HCT116 (cell line): ENCODE data around the gene KCNH6. TPM values are rescaled to one million over a fixed set of nuclear protein-coding genes. Genes with fewer than 3 reads are reported as not detected.

ENCODE experiments used
- ATAC-seq: fragments of 200-7000 bp; cut with Tn5 transposase; 2 replicates; pipeline ENCODE4 v1.9.1; 2020; ENCODE audit warnings: mild to moderate bottlenecking, moderate library complexity
- BruUV-seq: library from RNA; stranded (reverse); fragments of 400-500 nt; replicated peaks from 2 replicates; lab custom pipeline; 2021; lab: Mats Ljungman, UMichigan
- CTCF ChIA-PET: fragments of 300-600 bp; sonication (Branson Sonifier 250); formaldehyde crosslinking; loops from one replicate; lab custom pipeline; 2021; ENCODE audit warnings: antibody characterized with exemption; lab: Charles Lee
- POLR2A ChIA-PET: fragments of 300-600, 350-600 bp; sonication (Branson Sonifier 250); formaldehyde crosslinking; loops from one replicate; lab custom pipeline; 2021; ENCODE audit warnings: antibody characterized with exemption; lab: Charles Lee
- RAD21 ChIA-PET, 2 experiments: fragments of 300-600 bp; sonication (Branson Sonifier 250); formaldehyde crosslinking; loops; one replicate each; lab custom pipeline; 2023; ENCODE audit warnings: low total read pairs in 2 of 2; ENCODE audit not compliant: uncharacterized antibody in 2 of 2, unreplicated experiment in 2 of 2, low non-redundant PET in 1 of 2; lab: Charles Lee
- DNase-seq: peaks from one replicate; pipeline ENCODE4 v3.0.0-alpha.2; 2010; ENCODE audit warnings: low read depth, low spot score
- H2AFZ ChIP-seq: fragments of 200-600 bp; shearing (Covaris generic), sonication (generic); 2 replicates; pipeline ENCODE4 v1.6.1; 2017; ENCODE audit warnings: low read depth, mixed run types, mixed read lengths, antibody characterized with exemption, low read length; ENCODE audit not compliant: poor library complexity, severe bottlenecking
- H3K27ac ChIP-seq: 2 replicates; pipeline ENCODE4 v1.5.1; 2012; ENCODE audit warnings: low read depth, low read length
- H3K27me3 ChIP-seq: fragments of 200-600 bp; sonication (generic); 2 replicates; pipeline ENCODE4 v1.6.1; 2016; ENCODE audit warnings: mixed run types, low read length, mixed read lengths; ENCODE audit not compliant: insufficient read depth
- H3K36me3 ChIP-seq, 2 experiments: fragments of 200-500 bp in 1 of 2; fragments of 200-600 bp in 1 of 2; sonication (Bioruptor generic) in 1 of 2; sonication (generic) in 1 of 2; 2 replicates each; pipeline versions ENCODE4 v1.5.1 to v1.6.1; 2014 to 2016; ENCODE audit warnings: low read length in 2 of 2, inconsistent platforms in 1 of 2, mixed read lengths in 1 of 2, mixed run types in 1 of 2; ENCODE audit not compliant: insufficient read depth in 2 of 2, control insufficient read depth in 1 of 2
- H3K4me1 ChIP-seq, 2 experiments: fragments of 200-600 bp in 1 of 2; sonication (generic) in 1 of 2; 2 replicates each; pipeline versions ENCODE4 v1.5.1 to v1.6.1; 2012 to 2017; ENCODE audit warnings: low read length in 2 of 2, inconsistent platforms in 1 of 2, mild to moderate bottlenecking in 1 of 2, mixed read lengths in 1 of 2, mixed run types in 1 of 2, moderate library complexity in 1 of 2; ENCODE audit not compliant: insufficient read depth in 2 of 2, control insufficient read depth in 1 of 2
- H3K4me2 ChIP-seq: fragments of 200-600 bp; sonication (generic); 2 replicates; pipeline ENCODE4 v1.6.1; 2017; ENCODE audit warnings: mixed run types, low read length, mixed read lengths
- H3K4me3 ChIP-seq, 2 experiments: fragments of 200-600 bp in 1 of 2; sonication (generic) in 1 of 2; replicated peaks in 1 of 2; 2 replicates each; pipeline ENCODE4 v1.5.1; 2011 to 2016; ENCODE audit warnings: low read length in 2 of 2, control low read depth in 1 of 2, low read depth in 1 of 2, mild to moderate bottlenecking in 1 of 2, mixed read lengths in 1 of 2, mixed run types in 1 of 2
- H3K79me2 ChIP-seq: fragments of 200-600 bp; sonication (generic); 2 replicates; pipeline ENCODE4 v1.6.1; 2017; ENCODE audit warnings: mild to moderate bottlenecking, mixed run types, low read length, moderate library complexity, mixed read lengths; ENCODE audit not compliant: insufficient read depth
- H3K9ac ChIP-seq: fragments of 200-600 bp; sonication (generic); 2 replicates; pipeline ENCODE4 v1.6.1; 2016; ENCODE audit warnings: low read length, mixed read lengths
- H3K9me2 ChIP-seq: fragments of 200-600 bp; sonication (generic), shearing (Covaris generic); 2 replicates; pipeline ENCODE4 v1.6.1; 2017; ENCODE audit warnings: mixed run types, mild to moderate bottlenecking, moderate library complexity; ENCODE audit not compliant: insufficient read depth
- H3K9me3 ChIP-seq, 2 experiments: fragments of 200-500 bp in 1 of 2; fragments of 200-600 bp in 1 of 2; sonication (Bioruptor generic) in 1 of 2; sonication (generic) in 1 of 2; 2 replicates each; pipeline ENCODE4 v1.6.1; 2014 to 2017; ENCODE audit warnings: low read length in 2 of 2, mixed read lengths in 2 of 2, inconsistent platforms in 1 of 2, low read depth in 1 of 2, mild to moderate bottlenecking in 1 of 2, mixed run types in 1 of 2, moderate library complexity in 1 of 2; ENCODE audit not compliant: control insufficient read depth in 1 of 2, insufficient read depth in 1 of 2
- H4K20me1 ChIP-seq: fragments of 200-600 bp; sonication (generic), shearing (Covaris generic); 2 replicates; pipeline ENCODE4 v1.6.1; 2017; ENCODE audit warnings: mixed run types, mild to moderate bottlenecking, moderate library complexity; ENCODE audit not compliant: insufficient read depth
- CEBPB ChIP-seq: IDR thresholded peaks from 2 replicates; pipeline ENCODE4 v1.6.1; 2012; ENCODE audit warnings: low read depth
- EGR1 ChIP-seq: IDR thresholded peaks from 2 replicates; pipeline ENCODE4 v1.6.1; 2012; ENCODE audit warnings: low read depth
- EZH2 ChIP-seq: fragments of 200-600 bp; sonication (generic); IDR thresholded peaks from 2 replicates; pipeline ENCODE4 v1.6.1; 2017; ENCODE audit warnings: antibody characterized with exemption, mixed run types
- FOSL1 ChIP-seq: IDR thresholded peaks from 2 replicates; pipeline ENCODE4 v1.6.1; 2012; ENCODE audit warnings: low read depth
- JUND ChIP-seq: IDR thresholded peaks from 2 replicates; pipeline ENCODE4 v1.6.1; 2012
- POLR2AphosphoS5 ChIP-seq: IDR thresholded peaks from 2 replicates; pipeline ENCODE4 v1.6.1; 2011; ENCODE audit warnings: mild to moderate bottlenecking, low read depth, low read length, moderate library complexity
- REST ChIP-seq: IDR thresholded peaks from 2 replicates; pipeline ENCODE4 v1.6.1; 2012; ENCODE audit warnings: low read depth
- SRF ChIP-seq: IDR thresholded peaks from 2 replicates; pipeline ENCODE4 v1.6.1; 2012; ENCODE audit warnings: low read depth
- ZBTB33 ChIP-seq: IDR thresholded peaks from 2 replicates; pipeline ENCODE4 v1.6.1; 2011; ENCODE audit warnings: mild to moderate bottlenecking, low read length, moderate library complexity; ENCODE audit not compliant: insufficient replicate concordance; ENCODE audit errors: extremely low read depth
- ZFX ChIP-seq: fragments of 450-650 bp; IDR thresholded peaks from 2 replicates; pipeline ENCODE4 v1.6.1; 2017
- intact Hi-C: fragments of 100-400 bp; cut with micrococcal nuclease; formaldehyde crosslinking; loops from 2 replicates; pipeline ENCODE4 v1.10.0; 2022
- total RNA-seq: library from RNA; stranded (reverse); gene quantifications from one replicate; pipeline ENCODE4 v1.2.1, GENCODE V29; 2021; ENCODE audit not compliant: unreplicated experiment

KCNH6 gene
- total RNA-seq, 1 experiment from 2014 or later, result not detected

- TF ChIP-seq CEBPB (no peak), EZH2 (no peak), ZBTB33 (no peak), ZFX (no peak), JUND (no peak), EGR1 (no peak)
- Histone ChIP-seq H3K9me3 (no peaks in the 10 kb centered on the region), H3K79me2 (no peaks in the 10 kb centered on the region), H4K20me1 (no peaks in the 10 kb centered on the region), H3K4me2 (no peak overlapping the region), H3K27me3 (no peaks in the 10 kb centered on the region; the same call in 1 of the 2 replicates), H3K9me2 (no peaks in the 10 kb centered on the region), H3K9ac (no peak overlapping the region), H3K4me3 (no peak overlapping the region), H3K27ac (no peak overlapping the region), H3K36me3 (no peaks in the 10 kb centered on the region), H3K4me1 (no peaks in the 10 kb centered on the region), H2AFZ (no peak overlapping the region)
- CTCF ChIA-PET, result no interaction called here
- ATAC-seq, result no peak
- POLR2A ChIA-PET, result no interaction called here
- intact Hi-C loops, result no loop called here
- no TSS peak for BruUV-seq
- no peak for DNase-seq
- RAD21 ChIA-PET, result no interaction called here
Measured at GRCh38 chr17:63537001-63537400, 13.8 kb downstream of the KCNH6 start.

- ChIA-PET CTCF (no interaction called here), POLR2A (no interaction called here), RAD21 (no interaction called here)
- no peak overlapping the region for H3K4me3 ChIP-seq
- no TSS peak for BruUV-seq
- no peaks in the 10 kb centered on the region for H4K20me1 ChIP-seq
- H3K27me3 ChIP-seq, result no peaks in the 10 kb centered on the region; the same call in 1 of the 2 replicates
- no peaks in the 10 kb centered on the region for H3K9me3 ChIP-seq
- DNase-seq, result no peak
- H3K4me1 ChIP-seq, result peaks cover 1 to 2% of the 10 kb centered on the region in 2 experiments; a peak in 2 of 4 replicates
- ATAC-seq, result no peak
- TF ChIP-seq SRF (no peak), REST (no peak), FOSL1 (no peak), EZH2 (no peak), POLR2AphosphoS5 (no peak), ZBTB33 (no peak)
- H3K79me2 ChIP-seq, result no peaks in the 10 kb centered on the region
- intact Hi-C loops, result no loop called here
- H3K9ac ChIP-seq, result no peak overlapping the region
- no peak overlapping the region for H2AFZ ChIP-seq
- H3K9me2 ChIP-seq, result no peaks in the 10 kb centered on the region
- H3K4me2 ChIP-seq, result no peak overlapping the region
- no peaks in the 10 kb centered on the region for H3K36me3 ChIP-seq
- H3K27ac ChIP-seq, result no peak overlapping the region
Measured at GRCh38 chr17:63537991-63538692, 15.0 kb downstream of the KCNH6 start.
